Measurements from ENCODE around the gene LRTM2. TPM values are rescaled to one million over a fixed set of nuclear protein-coding genes. Genes with fewer than 3 reads are reported as not detected.

LRTM2 gene
- total RNA-seq, 1 donor from 2014 or later = 14.6 TPM

GRCh38 chr12:1844223-1844622 is 23.9 kb downstream of the LRTM2 start:
- Mint-ChIP-seq H3K36me3 (ENCODE audit: unreplicated experiment) (no peaks in the 10 kb centered on the region), H3K27ac (ENCODE audit: unreplicated experiment) (no peak overlapping the region), H3K4me3 (ENCODE audit: unreplicated experiment) (no peak overlapping the region), H3K27me3 (ENCODE audit: unreplicated experiment) (peaks cover 4% of the 10 kb centered on the region), H3K4me1 (ENCODE audit: low read depth, unreplicated experiment) (peaks cover 13% of the 10 kb centered on the region), H3K9me3 (ENCODE audit: unreplicated experiment) (no peaks in the 10 kb centered on the region)
- TF ChIP-seq, protein P1, sequence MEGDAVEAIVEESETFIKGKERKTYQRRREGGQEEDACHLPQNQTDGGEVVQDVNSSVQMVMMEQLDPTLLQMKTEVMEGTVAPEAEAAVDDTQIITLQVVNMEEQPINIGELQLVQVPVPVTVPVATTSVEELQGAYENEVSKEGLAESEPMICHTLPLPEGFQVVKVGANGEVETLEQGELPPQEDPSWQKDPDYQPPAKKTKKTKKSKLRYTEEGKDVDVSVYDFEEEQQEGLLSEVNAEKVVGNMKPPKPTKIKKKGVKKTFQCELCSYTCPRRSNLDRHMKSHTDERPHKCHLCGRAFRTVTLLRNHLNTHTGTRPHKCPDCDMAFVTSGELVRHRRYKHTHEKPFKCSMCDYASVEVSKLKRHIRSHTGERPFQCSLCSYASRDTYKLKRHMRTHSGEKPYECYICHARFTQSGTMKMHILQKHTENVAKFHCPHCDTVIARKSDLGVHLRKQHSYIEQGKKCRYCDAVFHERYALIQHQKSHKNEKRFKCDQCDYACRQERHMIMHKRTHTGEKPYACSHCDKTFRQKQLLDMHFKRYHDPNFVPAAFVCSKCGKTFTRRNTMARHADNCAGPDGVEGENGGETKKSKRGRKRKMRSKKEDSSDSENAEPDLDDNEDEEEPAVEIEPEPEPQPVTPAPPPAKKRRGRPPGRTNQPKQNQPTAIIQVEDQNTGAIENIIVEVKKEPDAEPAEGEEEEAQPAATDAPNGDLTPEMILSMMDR (IDR thresholded peaks at IDR 0.05; ENCODE audit: partially characterized antibody, unreplicated experiment) = no peak
- DNase-seq = peak; percentile 9

DNA sequence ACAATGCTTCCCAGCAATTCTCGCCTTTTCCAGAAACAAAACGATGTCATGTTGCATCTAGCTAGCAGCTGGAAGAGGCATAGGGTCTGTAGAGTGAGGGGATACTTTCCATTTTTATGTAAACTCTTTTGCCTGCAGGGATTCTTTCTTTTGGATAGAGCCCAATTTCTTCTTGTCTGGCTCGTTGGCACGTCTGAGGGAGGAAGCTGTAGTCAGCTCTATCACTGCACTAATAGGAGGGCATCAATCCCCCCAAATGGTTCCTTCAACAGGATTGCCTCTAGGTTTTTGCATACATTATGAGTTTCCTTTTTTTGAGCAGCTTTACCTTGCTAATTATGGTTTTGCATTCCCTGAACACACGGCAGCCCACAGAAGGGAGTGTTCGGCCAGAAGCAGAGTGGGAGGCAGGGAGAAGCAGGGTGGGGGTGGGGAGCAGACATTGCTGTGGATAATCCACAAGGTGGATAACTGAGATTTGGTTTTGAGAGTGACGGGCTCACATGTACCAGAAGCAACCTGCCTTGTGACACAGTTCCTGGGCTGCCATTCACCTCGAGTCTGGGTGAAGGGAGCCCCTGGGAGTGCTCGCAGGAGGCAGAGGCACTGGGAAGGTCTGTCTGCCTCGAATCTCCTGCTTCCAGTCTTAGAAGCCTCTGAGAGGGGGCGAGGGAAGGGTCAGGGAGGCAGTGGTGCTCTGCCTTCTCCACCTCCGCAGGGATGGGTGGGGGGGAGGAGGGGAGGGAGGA is 24.5 kb downstream of the LRTM2 start:
- peak; percentile 11 for DNase-seq
- Mint-ChIP-seq H3K4me1 (ENCODE audit: low read depth, unreplicated experiment) (peaks cover 13% of the 10 kb centered on the region), H3K27ac (ENCODE audit: unreplicated experiment) (no peak overlapping the region), H3K4me3 (ENCODE audit: unreplicated experiment) (no peak overlapping the region), H3K27me3 (ENCODE audit: unreplicated experiment) (peaks cover 4% of the 10 kb centered on the region), H3K9me3 (ENCODE audit: unreplicated experiment) (no peaks in the 10 kb centered on the region), H3K36me3 (ENCODE audit: unreplicated experiment) (no peaks in the 10 kb centered on the region)
- TF ChIP-seq, protein P1 (IDR thresholded peaks at IDR 0.05; ENCODE audit: partially characterized antibody, unreplicated experiment) = no peak

- H3K36me3 Mint-ChIP-seq (ENCODE audit: unreplicated experiment) = no peaks in the 10 kb centered on the region
Measured at GRCh38 chr12:1845427-1845826, 25.1 kb downstream of the LRTM2 start.

GRCh38 chr12:1845886-1846285 is 25.5 kb downstream of the LRTM2 start:
- TF ChIP-seq, protein P1 (IDR thresholded peaks at IDR 0.05; ENCODE audit: partially characterized antibody, unreplicated experiment) = no peak

More at GRCh38 chr12:1845427-1845826, 25.1 kb downstream of the LRTM2 start:
- Mint-ChIP-seq H3K27me3 (ENCODE audit: unreplicated experiment) (peaks cover 4% of the 10 kb centered on the region), H3K9me3 (ENCODE audit: unreplicated experiment) (no peaks in the 10 kb centered on the region), H3K27ac (ENCODE audit: unreplicated experiment) (no peak overlapping the region), H3K4me1 (ENCODE audit: low read depth, unreplicated experiment) (peaks cover 13% of the 10 kb centered on the region), H3K4me3 (ENCODE audit: unreplicated experiment) (no peak overlapping the region)
- TF ChIP-seq, protein P1 (IDR thresholded peaks at IDR 0.05; ENCODE audit: partially characterized antibody, unreplicated experiment) = no peak
- peak; percentile 7 for DNase-seq

More at GRCh38 chr12:1845886-1846285, 25.5 kb downstream of the LRTM2 start:
- no peak for DNase-seq
- no peak overlapping the region for H3K27ac Mint-ChIP-seq (ENCODE audit: unreplicated experiment)
- H3K9me3 Mint-ChIP-seq (ENCODE audit: unreplicated experiment) = no peaks in the 10 kb centered on the region
- H3K4me1 Mint-ChIP-seq (ENCODE audit: low read depth, unreplicated experiment) = peaks cover 13% of the 10 kb centered on the region
- no peak overlapping the region for H3K4me3 Mint-ChIP-seq (ENCODE audit: unreplicated experiment)
- peaks cover 4% of the 10 kb centered on the region for H3K27me3 Mint-ChIP-seq (ENCODE audit: unreplicated experiment)
- no peaks in the 10 kb centered on the region for H3K36me3 Mint-ChIP-seq (ENCODE audit: unreplicated experiment)
